HepG2 (cell line): ENCODE data around the gene INO80B. TPM values are rescaled to one million over a fixed set of nuclear protein-coding genes. Genes with fewer than 3 reads are reported as not detected.

Experiments
- CENPT ChIP-seq: sonication (generic); formaldehyde crosslinking; IDR thresholded peaks from 2 replicates; pipeline ENCODE4 v1.8.0; 2022; ENCODE audit warnings: low read depth, mild to moderate bottlenecking, moderate library complexity, missing genetic modification reagents
- HNF1B ChIP-seq: sonication (generic); formaldehyde crosslinking; IDR thresholded peaks from 2 replicates; pipeline ENCODE4 v1.5.1; 2020; ENCODE audit warnings: mild to moderate bottlenecking, moderate library complexity, missing genetic modification reagents
- KDM2A ChIP-seq: sonication (generic); formaldehyde crosslinking; IDR thresholded peaks from 2 replicates; pipeline ENCODE4 v1.4.0; 2020; ENCODE audit warnings: low read depth, missing genetic modification reagents, borderline replicate concordance
- MLXIP ChIP-seq: sonication (generic); formaldehyde crosslinking; IDR thresholded peaks from 2 replicates; pipeline ENCODE4 v1.9.0; 2021; ENCODE audit warnings: missing genetic modification reagents, borderline replicate concordance
- SALL1 ChIP-seq: sonication (generic); formaldehyde crosslinking; IDR thresholded peaks from 2 replicates; pipeline ENCODE4 v1.8.0; 2022; ENCODE audit warnings: mild to moderate bottlenecking, missing genetic modification reagents
- SMARCC2 ChIP-seq: fragments of 450-650 bp; IDR thresholded peaks from 2 replicates; pipeline ENCODE4 v1.6.1; 2017; ENCODE audit warnings: antibody characterized with exemption, mild to moderate bottlenecking
- ZBTB7A ChIP-seq: sonication (generic); formaldehyde crosslinking; IDR thresholded peaks from 2 replicates; pipeline ENCODE4 v1.8.0; 2022; ENCODE audit warnings: mild to moderate bottlenecking, missing genetic modification reagents
- ZBTB7B ChIP-seq: sonication (generic); formaldehyde crosslinking; IDR thresholded peaks from 2 replicates; pipeline ENCODE4 v1.4.0; 2020; ENCODE audit warnings: missing genetic modification reagents
- ZIK1 ChIP-seq: sonication (generic); formaldehyde crosslinking; IDR thresholded peaks from 2 replicates; pipeline ENCODE4 v1.5.0; 2020; ENCODE audit warnings: mild to moderate bottlenecking, low read depth, missing genetic modification reagents, borderline replicate concordance
- ZNF264 ChIP-seq: sonication (generic); formaldehyde crosslinking; IDR thresholded peaks from 2 replicates; pipeline ENCODE4 v1.4.0; 2020; ENCODE audit warnings: missing genetic modification reagents
- ZNF282 ChIP-seq: fragments of 450-650 bp; IDR thresholded peaks from 2 replicates; pipeline ENCODE4 v1.6.1; 2018; ENCODE audit not compliant: partially characterized antibody
- polyA plus RNA-seq, 8 experiments: library from polyadenylated mRNA; depleted of rRNA in 3 of 8; stranded (reverse) in 7 of 8; unstranded in 1 of 8; fragments of >200 nt; fragmentation: Illumina TruSeq in 4 of 8; extraction: Trizol in 4 of 8; gene quantifications; 2 replicates each; pipeline versions ENCODE4 v1.2.1 to v1.2.3, GENCODE V29; 2011 to 2016; ENCODE audit warnings: low read depth in 4 of 8, missing spikeins in 1 of 8, mixed read lengths in 1 of 8; ENCODE audit not compliant: insufficient read depth in 1 of 8
- total RNA-seq, 5 experiments: library from RNA; depleted of rRNA; stranded (reverse); fragments of >200 nt; fragmentation: Illumina TruSeq; extraction: Trizol; gene quantifications; 2 replicates each; pipeline ENCODE4 v1.2.3, GENCODE V29; 2016; ENCODE audit warnings: low read depth in 1 of 5
- TF ChIP-seq, protein P1 (sequence below), 2 experiments: IDR thresholded peaks; 2 replicates each; pipeline ENCODE4 v1.6.1; 2011 to 2012; ENCODE audit warnings: low read length in 2 of 2, borderline replicate concordance in 1 of 2, low read depth in 1 of 2, mild to moderate bottlenecking in 1 of 2, moderate library complexity in 1 of 2
- TF ChIP-seq, protein P2 (sequence below): IDR thresholded peaks from 2 replicates; pipeline ENCODE4 v1.6.1; 2016; ENCODE audit warnings: missing compliant biosample characterization, missing genetic modification reagents, borderline replicate concordance
- TF ChIP-seq, protein P3 (sequence below): sonication (generic); formaldehyde crosslinking; IDR thresholded peaks from 2 replicates; pipeline ENCODE4 v1.8.1; 2023; ENCODE audit warnings: mild to moderate bottlenecking, moderate library complexity, missing genetic modification reagents

INO80B gene
- total and polyA plus RNA-seq, 2 of the 13 experiments (the other 11 are each of a cell fraction or from before 2014, with no cell fraction given) = 6.2 to 14.5 TPM

DNA sequence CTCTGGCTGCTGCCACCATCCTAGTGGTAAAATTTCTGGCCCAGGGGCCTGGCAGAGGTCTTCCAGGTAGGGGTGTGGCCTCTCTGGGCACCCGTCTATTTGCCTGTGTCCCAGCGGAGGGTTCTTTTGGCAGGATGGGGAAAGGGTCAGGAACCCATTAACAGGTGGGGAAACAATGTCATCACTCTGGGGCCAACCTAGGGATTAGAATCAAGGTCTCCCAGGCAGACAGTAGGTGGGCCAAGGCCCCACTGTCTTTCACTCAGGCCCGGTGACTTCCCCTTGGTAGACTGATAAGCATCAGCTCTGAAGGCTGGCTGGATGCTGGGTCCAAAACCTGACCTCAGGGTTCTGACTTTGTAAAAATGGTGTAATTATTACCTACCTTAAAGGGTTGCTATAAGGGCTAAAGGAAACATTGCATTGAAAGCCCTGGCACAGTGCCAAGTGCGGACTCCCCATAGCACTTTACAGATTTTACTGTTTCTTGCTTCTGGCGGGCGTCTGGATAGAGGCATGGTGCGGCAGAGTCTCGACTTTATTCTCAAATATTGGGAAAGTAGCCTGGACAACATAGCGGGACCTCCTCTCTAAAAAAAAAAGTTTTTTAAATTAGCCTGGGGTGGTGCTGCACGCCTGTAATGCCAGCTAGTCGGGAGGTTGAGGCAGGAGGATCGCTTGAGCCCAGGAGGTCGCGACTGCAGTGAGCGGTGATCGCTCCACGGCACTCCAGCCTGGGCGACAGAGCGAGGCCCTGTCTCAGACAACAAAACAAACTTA is 42.3 kb downstream of the INO80B start (continued):
- TF ChIP-seq, protein P1, sequence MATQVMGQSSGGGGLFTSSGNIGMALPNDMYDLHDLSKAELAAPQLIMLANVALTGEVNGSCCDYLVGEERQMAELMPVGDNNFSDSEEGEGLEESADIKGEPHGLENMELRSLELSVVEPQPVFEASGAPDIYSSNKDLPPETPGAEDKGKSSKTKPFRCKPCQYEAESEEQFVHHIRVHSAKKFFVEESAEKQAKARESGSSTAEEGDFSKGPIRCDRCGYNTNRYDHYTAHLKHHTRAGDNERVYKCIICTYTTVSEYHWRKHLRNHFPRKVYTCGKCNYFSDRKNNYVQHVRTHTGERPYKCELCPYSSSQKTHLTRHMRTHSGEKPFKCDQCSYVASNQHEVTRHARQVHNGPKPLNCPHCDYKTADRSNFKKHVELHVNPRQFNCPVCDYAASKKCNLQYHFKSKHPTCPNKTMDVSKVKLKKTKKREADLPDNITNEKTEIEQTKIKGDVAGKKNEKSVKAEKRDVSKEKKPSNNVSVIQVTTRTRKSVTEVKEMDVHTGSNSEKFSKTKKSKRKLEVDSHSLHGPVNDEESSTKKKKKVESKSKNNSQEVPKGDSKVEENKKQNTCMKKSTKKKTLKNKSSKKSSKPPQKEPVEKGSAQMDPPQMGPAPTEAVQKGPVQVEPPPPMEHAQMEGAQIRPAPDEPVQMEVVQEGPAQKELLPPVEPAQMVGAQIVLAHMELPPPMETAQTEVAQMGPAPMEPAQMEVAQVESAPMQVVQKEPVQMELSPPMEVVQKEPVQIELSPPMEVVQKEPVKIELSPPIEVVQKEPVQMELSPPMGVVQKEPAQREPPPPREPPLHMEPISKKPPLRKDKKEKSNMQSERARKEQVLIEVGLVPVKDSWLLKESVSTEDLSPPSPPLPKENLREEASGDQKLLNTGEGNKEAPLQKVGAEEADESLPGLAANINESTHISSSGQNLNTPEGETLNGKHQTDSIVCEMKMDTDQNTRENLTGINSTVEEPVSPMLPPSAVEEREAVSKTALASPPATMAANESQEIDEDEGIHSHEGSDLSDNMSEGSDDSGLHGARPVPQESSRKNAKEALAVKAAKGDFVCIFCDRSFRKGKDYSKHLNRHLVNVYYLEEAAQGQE (IDR thresholded peaks at IDR 0.05; ENCODE audit: borderline replicate concordance in 1 of 2, low read depth in 1 of 2, low read length in 2 of 2) = no peak
- TF ChIP-seq ZNF264 (CRISPR knock-in tag) (no peak), ZIK1 (CRISPR knock-in tag) (no peak), SMARCC2 (no peak), ZBTB7B (CRISPR knock-in tag) (no peak; the same call in 1 of the 2 replicates), CENPT (CRISPR knock-in tag) (0 out of 2 replicates have a peak, but pooled peaks have one; percentile 34), HNF1B (0 out of 2 replicates have a peak, but pooled peaks have one; percentile 44), SALL1 (CRISPR knock-in tag) (peak; percentile 35), ZNF282 (no peak), KDM2A (CRISPR knock-in tag) (no peak), ZBTB7A (CRISPR knock-in tag) (peak; percentile 14; the same call in 1 of the 2 replicates), MLXIP (CRISPR knock-in tag) (no peak)
- TF ChIP-seq, protein P2, sequence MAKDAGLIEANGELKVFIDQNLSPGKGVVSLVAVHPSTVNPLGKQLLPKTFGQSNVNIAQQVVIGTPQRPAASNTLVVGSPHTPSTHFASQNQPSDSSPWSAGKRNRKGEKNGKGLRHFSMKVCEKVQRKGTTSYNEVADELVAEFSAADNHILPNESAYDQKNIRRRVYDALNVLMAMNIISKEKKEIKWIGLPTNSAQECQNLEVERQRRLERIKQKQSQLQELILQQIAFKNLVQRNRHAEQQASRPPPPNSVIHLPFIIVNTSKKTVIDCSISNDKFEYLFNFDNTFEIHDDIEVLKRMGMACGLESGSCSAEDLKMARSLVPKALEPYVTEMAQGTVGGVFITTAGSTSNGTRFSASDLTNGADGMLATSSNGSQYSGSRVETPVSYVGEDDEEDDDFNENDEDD (CRISPR knock-in tag) = no peak
- TF ChIP-seq, protein P3, sequence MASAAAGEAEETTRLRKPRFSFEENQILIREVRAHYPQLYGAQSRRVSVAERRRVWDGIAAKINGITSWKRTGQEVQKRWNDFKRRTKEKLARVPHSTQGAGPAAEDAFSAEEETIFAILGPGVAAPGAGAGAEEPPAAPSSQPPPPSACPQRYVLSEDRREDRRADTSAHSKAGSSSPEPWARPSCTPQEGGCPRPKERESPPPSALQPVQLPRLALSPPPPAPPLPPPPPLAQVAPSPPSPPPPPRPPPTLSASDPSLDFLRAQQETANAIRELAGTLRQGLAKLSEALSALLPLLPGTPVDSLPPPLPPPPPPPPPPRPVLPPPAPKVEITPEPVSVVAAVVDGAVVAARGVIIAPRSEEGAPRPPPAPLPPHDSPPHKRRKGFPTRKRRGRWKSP (CRISPR knock-in tag) = no peak
- TF ChIP-seq, all 625 proteins: peak for 152
